NCI-H748 (cell line): ENCODE data around the gene ING5.

Source experiments
- DNase-seq: peaks from one replicate; lab custom pipeline; 2025; ENCODE audit not compliant: unreplicated experiment; lab: John Stamatoyannopoulos, UW

Gene ING5

DNA sequence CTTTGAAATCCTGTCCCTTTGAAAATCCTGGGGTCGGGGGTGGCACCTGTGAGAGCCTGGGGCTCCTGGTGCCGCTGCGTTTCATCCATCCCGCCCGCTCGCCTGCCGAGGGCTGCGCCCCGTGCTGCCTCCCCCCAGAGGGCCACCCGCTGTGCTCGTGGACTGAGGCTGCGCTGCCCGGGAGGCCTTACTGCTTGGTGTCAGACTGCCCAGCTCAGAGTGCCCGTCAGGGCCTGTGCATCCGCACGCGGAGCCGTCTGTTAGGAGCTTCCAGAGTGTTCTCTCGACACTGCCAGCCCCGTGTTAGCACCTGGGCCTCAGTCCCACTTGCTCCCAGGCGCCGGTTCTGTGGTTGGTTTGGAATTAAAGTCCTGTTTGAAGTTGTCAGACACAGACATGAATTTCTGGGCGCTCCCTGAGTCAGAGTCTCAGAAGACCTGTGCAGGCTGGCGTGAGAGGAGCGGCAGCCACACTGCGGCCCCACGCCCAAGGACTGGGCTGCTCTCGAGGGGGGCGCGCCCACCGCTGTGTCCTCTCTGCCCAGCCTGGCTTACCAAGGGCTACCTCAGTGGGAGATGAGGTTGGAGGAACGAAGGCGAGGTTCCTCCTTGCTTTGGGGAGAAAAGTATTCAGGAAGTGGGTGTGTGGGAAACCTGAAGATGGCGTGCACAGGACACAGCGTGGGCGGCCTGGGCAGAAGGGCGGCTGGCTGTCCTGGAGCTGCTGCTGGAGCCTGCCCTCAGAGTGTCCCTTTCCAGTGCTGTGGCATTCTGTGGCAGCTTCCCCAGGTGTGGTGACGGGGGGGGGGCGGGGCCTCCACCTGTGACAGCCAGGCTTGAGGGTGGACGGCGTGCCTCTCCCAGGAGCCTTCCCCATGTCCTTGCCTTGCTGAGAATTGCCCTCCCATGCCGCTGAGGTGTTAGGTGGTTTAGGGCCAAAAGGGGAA lies 29.3 kb upstream of the ING5 start:
- no peak for DNase-seq

DNA sequence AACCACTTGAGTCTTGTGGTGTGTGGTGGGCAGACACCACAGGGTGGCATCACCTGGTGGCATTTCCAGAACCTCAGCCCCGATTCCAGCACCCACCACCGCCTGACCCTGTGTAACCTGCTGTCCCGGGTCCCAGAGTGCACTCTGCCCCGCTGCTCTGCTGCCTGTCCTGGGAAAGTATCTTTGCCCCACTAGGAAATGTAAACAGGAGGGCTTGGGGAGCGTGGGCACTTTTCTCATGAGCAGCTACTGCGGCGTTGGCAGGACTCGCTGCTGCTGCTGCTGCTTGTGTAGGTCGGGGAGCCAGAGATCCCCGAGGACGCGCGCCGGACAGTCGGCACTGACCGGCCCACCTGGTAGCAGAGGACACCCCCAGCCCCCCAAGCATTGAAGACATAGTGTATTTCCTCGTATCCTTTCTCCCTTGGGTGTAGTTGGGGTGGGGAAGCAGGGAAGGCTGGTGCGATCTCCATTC lies 28.6 kb upstream of the ING5 start:
- no peak for DNase-seq

DNA sequence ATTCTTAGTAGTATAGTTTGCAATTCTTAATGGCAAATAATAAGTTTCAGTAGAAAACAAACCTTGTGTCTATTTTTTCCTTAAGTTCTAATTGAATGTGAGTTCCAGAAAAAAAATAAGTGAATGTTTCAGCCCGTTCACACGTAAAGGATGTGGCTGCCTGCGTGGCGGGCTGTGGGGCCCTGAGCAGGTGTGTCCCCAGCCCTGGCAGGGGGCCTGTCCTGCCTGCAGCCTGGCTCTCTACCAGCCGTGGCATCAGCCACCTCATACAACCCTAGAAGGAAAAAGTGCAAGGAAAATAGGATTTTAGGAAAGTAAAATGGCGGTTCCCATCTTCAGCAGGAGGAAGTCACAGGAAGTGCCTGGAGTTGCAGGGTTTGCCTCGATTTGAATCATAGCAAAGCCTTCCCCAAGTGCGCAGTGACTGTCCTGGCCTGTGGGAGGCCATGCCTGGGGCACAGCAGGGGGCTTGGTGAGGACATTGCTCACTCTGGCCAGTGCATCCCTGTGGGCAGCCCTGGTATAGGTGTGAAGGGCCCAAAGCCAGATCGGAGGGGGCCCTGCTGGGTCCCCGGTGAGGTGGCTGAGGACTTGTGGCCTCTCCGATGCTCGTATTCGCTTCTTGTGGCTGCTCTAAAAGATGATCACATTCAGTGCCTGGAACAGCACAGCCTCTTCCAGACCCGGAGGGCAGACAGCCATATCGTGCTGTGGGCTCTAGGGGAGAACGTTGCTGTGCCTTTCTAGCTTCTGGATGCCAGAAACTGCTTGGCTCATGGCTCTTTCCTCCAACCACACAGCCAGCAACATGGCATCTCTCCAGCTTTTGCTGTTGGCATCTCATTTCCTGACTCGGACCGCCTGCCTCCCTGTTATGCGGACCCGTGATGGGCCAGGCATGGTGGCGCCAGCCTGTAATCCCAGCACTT lies 27.8 kb upstream of the ING5 start:
- DNase-seq: no peak

DNA sequence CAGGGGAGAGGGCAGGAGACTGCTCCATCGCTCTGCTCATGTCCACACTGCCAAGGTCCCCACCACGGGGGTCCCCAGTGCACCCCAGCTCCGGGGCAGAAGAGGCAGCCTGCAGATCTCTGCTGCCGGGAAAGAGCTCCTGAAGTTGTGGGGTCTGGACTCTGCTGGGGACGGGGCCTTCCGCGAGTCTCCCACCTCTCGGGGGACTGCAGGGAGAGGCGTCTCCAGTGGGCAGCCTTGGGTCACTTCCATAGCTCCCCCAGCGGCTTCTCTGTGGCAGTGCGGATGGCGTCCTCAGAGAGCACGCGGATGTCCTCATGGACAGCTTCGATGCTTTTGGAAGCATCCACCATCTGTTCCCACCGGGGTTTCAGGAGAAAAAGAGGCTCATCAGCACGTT lies 26.0 kb upstream of the ING5 start:
- no peak for DNase-seq

DNA sequence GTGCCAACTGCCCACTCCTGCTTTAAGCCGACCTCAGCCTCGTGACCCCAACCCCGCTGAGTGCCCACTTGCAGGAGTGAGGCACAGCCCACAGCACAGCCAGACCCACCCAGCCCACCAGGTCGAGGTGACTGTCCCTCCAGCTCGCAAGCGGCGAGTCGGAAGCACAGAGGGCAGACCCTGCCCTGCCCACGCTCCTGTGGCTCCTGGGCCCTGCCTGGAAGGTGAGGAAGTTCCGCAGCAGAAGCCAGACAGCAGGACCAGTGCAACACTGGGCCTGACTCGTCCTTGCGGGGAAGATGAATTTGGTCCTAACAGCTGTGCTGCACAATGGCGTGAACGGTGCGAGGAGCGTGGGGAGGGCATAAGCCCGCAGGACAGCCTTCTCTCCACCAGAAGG lies 25.2 kb upstream of the ING5 start:
- no peak for DNase-seq

DNA sequence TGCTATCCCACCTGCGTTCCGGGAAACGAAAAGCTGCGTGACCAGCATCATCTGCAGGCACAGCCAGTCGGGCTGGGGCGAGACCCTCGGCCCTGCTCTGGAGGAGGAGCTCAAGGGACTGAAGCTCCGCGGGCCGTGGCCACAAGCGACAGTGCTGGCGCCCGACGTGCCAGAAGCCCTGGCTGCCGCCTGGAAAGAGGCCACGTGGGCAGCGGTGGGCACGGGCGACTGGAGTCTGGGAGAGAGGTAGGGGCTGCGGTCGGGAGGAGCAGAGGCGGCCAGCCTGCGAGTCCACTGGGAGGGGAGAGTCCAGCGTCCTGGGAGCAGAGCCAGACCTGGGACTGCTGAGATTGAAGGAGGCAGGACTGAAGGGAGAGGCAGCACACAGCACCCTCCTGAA lies 24.4 kb upstream of the ING5 start:
- DNase-seq: no peak

DNA sequence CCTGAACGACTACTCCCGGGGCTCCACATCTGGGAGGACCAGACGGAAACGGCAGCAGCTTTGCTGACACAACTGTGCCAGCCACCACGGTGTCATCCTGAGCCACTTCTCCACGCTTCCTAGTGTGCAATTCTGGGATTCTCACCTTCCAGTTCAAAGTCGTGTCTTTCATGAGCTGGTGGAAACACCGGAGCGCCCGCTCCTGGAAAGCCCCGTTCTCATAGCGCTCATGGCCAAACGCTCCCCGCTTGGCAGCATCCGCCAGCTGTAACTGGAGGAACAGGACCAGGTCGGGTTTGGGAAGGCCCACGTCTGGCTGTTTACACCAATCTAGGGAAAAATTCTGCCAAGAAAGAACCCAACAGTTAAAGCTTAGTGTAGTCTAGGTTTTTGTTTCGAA lies 23.5 kb upstream of the ING5 start:
- no peak for DNase-seq

DNA sequence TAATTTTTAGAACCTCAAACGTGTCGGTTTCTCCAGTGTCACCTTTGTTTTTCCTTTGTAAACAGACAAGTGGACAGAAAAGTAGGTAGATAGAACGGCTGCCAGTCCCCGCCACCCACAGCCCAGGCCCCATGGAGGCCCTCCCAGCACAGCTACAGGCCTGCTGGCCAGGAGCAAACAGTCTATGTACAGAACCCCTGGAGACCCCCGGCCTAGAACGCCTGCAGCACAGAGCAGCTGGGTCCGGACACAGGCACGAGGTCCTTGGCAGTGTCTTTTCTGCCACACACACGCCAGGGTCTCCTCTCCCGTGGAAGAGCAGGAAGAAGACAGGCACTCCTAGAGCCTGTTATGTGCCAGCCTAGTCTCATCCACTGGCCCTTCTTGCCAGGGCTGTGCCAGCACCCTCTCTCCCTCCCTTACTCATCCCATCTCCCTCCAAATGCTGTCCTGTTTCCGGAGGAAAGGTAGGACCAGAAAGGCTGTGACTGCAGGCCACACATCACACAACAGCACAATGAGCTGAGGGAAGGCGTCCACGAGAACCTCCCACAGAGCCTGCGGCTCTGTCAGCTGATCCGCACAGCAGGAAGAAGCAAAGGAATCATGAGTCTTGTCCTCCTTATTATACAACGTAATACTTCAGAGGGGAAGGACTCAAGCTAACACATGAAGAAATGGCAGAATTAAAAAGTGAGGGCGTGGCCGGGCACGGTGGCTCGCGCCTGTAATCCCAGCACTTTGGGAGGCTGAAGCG lies 22.9 kb upstream of the ING5 start:
- no peak for DNase-seq

DNA sequence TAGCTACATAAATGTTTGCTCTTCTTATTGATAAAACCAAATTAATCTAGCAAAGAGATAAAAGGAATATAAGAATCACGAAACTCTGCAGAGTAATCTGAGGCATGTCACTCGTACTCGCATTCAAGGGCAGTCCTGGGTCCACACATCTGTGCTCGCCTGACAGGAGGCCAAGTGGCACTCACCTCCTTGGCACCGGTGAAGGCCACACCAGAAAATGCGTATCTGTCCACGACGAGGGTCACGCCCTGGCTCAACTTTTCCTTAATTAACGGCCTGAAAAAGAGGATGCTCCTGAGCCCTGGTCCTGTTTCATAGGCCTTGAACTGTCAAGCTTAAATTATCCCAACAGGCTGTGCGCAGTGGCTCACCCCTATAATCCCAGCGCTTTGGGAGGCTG lies 21.8 kb upstream of the ING5 start:
- no peak for DNase-seq

DNA sequence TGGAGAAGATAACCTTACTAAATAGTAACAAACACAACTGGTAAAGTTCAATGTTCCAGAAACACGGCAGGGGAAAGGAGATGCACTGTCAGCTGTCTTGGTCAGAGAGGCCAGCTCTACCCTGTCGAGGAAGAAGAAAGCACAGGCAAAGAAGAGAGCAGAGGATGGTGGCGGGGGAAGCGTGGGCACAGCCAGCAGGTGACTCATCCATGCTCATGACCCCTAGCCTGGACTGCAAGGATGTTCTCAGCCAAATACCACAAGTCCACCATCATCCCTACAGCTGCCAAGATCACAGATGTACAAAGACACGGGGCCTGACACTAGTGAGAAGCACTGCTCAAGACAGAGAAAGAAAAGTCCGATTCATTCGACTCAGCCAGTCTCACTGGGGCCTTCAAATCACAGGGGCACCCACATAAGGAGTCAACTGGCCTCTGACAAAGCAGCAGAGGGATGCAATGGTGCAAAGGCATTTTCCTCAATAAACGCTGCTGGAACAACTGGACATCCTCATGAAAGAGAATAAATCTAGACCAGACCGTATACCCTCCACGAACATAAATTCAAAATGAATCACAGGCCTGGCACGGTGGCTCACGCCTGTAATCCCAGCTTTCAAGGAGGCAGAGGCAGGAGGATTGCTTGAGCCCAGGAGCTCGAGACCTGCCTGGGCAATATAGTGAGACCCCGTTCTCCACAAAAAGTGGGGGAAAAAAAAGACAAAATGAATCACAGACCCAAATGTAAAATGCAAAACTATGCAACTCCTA lies 20.8 kb upstream of the ING5 start:
- DNase-seq: no peak

DNA sequence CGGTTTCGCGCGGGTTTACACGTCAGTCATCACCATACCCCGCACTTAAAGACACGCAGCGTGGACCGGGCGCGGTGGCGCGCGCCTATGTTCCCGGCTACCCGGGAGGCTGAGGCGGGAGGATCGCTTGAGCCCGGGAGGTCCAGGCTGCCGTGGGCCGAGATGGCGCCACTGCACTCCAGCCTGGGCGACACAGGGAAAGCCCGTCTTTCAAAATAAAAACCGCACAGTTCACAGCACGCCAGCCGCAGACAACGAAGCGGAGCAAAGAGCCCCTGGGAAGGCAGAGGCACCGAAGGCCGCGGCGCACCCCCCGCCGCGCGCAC lies 15.6 kb upstream of the ING5 start:
- DNase-seq: peak; percentile 55

DNA sequence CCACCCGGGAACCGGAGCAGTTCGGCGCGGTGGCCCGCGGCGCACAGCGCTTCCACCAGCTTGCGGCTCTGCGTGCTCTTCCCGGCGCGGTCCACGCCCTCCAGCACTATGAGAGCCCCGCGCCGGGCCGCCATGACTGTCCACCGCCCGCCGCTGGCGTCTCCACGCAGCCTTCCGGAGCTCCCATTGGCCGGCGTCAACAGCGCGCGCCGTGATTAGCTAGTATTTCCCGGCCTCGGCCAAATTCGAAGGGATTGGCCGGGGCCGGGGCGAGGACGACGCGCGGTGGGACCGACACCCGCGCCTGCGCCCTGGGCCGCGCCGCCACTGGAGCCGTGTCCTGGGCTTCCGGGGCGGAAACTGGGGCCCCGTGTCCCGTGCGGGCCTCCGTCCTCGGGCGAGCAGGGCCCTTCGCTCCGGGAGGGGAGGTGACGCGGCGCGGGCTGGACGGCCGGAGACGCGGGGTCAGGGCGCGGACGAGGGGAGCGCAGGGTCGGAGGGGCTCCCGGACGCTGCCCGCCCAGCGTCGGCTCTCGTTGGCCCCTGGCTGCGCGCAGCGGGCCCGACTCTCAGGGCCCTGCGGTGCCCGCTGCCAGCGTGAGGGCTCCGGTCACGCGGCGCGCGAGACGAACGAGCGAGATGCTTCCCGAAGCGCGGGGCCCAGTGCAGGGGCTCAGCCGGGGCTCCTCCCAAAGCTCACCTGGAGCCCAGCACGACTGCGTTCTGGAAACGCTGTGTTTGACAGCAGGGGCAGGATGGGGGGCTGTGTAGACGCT lies 15.0 kb upstream of the ING5 start, which contains the start of gene DTYMK:
TSS of gene DTYMK (minus strand) at position 166 of the 776 bp plus-strand sequence. CDS start at position 134, 32 bp downstream.
- DNase-seq: peak; percentile 97

DNA sequence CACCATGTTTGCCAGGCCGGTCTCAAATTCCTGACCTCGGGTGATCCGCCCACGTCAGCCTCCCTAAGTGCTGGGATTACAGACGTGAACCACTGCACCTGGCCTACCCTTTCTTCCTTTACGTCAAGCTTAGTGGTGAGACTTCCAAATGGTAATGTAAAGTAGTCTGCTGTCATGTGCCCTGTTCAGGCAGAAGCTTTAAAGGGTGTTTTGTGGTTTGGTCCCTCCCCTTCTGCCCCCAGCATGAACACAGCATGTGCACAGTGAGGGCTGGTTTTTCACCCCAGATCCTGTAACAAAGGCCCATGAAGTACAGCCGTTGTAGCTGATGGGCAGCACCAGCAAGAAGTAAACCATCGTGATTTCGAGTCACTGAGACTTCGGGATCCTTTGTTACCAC lies 12.5 kb upstream of the ING5 start:
- DNase-seq: no peak

DNA sequence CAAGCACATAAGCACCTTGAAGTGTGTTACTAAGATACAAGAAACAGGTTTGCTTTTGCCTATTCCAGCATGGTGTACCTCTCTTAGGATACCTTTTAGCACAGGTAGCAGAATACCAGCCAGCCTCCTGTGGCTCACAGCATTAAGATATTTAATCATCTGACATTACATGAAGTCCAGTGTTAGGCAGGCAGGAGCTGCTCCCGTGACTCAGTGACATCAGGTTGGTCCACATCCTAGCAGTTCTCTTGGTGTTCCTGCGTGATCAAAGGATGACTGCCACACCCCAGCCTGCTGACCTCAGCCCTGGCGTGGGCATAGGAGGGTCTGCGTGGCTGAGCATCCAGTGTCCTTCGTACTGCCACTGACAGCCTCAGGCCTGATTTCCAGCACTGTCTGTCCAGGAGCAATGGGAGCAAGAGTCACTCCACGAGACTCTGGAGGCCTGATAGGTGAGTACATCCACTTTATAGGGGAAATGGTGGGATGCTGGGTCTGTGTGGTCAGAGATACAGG lies 11.6 kb upstream of the ING5 start:
- DNase-seq: no peak

DNA sequence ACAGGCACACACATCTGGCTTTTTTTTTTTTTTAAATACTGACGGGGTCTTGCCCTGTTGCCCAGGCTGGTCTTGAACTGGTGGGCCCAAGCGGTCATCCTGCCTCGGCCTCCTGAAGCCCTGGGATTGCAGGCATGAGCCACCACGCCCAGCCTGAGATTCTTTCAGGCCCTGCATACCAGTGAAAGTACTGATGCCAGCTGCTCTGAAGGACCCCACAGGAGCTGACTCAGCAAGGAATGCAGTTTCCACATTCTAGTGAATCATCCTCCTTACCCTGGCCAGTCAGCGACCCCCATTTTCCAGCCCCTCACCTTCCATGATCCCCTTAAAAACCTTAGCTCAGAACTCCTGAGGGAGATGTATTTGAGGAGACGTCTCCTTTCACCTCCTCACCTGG lies 9.4 kb upstream of the ING5 start:
- no peak for DNase-seq

DNA sequence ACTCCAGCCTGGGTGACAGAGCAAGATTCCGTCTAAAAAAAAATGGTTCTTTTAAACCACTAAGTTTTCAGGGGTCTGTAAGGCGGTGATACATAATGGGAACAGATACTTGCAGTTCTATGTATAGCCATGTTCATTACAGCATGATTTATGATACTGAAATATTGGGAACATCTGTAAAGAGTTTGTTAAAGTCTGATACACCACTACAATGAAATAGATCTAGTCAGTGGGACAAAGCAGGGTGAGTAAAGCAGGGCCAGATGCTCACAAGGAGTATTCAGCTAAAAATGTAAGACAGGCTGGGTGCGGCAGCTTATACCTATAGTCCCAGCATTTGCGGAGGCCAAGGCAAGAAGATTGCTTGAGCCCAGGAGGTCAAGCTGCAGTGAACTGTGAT lies 6.2 kb upstream of the ING5 start:
- DNase-seq: no peak

DNA sequence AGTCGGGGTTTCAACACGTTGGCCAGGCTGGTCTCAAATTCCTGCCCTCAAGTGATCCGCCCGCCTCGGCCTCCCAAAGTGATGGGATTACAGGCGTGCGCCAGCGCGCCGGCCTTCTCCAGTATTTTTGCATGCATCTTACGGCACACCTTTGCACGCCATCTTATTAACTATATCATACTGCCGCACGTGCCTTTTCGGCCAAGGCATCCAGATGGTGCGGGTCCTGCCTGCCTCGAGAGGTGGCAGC lies 765 bp upstream of the ING5 start:
- no peak for DNase-seq

DNA sequence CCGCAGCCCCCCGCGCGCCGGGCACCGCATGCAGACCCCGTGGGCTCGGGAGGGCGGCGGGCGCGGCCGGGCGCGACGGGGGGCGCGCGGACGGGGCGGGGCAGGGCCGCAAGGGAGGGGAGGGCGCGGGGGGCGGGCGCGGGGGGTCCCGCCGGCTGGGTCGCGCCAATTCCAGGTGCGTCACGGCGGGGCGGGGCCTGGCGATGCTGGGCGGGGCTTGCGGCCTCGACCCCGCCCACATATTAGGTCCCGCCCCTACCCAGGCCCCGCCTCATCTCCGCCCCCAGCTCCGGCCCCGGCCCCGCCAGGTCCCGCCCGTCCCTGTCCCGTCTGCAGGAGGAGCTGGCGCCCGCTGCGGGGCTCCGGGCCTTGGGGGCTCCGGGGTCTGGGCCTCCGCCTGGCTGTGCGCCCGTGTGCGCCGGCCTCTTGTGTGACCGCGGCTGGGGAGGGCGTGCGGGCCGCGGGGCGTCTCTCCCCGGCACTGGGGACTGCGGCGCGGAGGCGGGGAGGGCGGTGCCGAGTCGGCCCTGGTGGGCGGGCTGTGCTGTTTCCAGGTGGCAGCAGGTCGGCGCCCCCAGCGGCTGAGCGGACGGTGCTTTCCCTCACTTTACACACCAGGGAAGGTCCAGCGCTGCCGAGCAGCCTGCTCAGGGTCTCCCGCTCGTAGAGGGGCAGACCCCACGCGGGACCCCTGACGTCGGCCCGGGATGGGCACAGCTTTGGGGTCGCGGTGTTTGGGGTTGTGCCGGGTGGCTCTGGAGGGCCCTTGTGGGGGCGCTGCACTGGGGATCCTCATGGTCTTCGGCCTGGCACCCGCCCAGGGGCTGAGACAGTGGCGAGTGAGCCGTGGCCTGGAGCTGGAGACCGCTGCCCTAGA lies 554 bp downstream of the ING5 start:
- peak; percentile 89 for DNase-seq
